NCI-H510A treated with DMSO at 0.1 percent for 48 hours (cell line): Measurements from ENCODE around the gene TMEM158.

Experiments
- DNase-seq: peaks from one replicate; lab custom pipeline; 2025; lab: John Stamatoyannopoulos, UW

The TMEM158 gene

GRCh38 chr3:45199837-45200648 is 26.0 kb downstream of the TMEM158 start:
- no peak for DNase-seq

- DNase-seq = no peak
Observed at GRCh38 chr3:45198264-45199260, 27.5 kb downstream of the TMEM158 start.

- DNase-seq = no peak
Observed at GRCh38 chr3:45194791-45195190, 31.3 kb downstream of the TMEM158 start.

- no peak for DNase-seq
Observed at GRCh38 chr3:45191924-45192417, 34.1 kb downstream of the TMEM158 start.

GRCh38 chr3:45191424-45191823 is 34.7 kb downstream of the TMEM158 start:
- DNase-seq = no peak

GRCh38 chr3:45188719-45189659 is 37.1 kb downstream of the TMEM158 start:
- DNase-seq = no peak

- DNase-seq = no peak
Observed at GRCh38 chr3:45187694-45188141, 38.4 kb downstream of the TMEM158 start.

GRCh38 chr3:45186871-45187270 is 39.2 kb downstream of the TMEM158 start:
- no peak for DNase-seq

GRCh38 chr3:45185461-45185860 is 40.6 kb downstream of the TMEM158 start:
- no peak for DNase-seq

GRCh38 chr3:45185052-45185451 is 41.0 kb downstream of the TMEM158 start:
- DNase-seq = no peak

- no peak for DNase-seq
Observed at GRCh38 chr3:45183872-45184262, 42.2 kb downstream of the TMEM158 start.

GRCh38 chr3:45182915-45183871 is 42.9 kb downstream of the TMEM158 start:
- peak; percentile 28 for DNase-seq

GRCh38 chr3:45181496-45181895 is 44.6 kb downstream of the TMEM158 start:
- no peak for DNase-seq

GRCh38 chr3:45180899-45181298 is 45.2 kb downstream of the TMEM158 start:
- DNase-seq = no peak

- no peak for DNase-seq
Observed at GRCh38 chr3:45180051-45180450, 46.0 kb downstream of the TMEM158 start.

GRCh38 chr3:45179163-45179562 is 46.9 kb downstream of the TMEM158 start:
- no peak for DNase-seq

GRCh38 chr3:45178183-45179023 is 47.7 kb downstream of the TMEM158 start:
- DNase-seq = no peak

GRCh38 chr3:45176912-45177311 is 49.2 kb downstream of the TMEM158 start:
- DNase-seq = no peak
